Central memory CD4-positive, alpha-beta T cell (primary cell): ENCODE measurements around the gene DTWD2.
"Not testable (repeated sequence)": the region's sequence is repeated elsewhere in the genome, so short reads cannot be mapped to it uniquely, and the experiment has no call there.

Source experiments
- DNase-seq: peaks from one replicate; pipeline ENCODE4 v3.0.0; 2022
- total RNA-seq, 3 experiments: gene quantifications; one replicate each; lab custom pipeline; 2026; lab: John Stamatoyannopoulos, UW

DTWD2 gene
- 7.1 to 15.0 (median 8.1) reads per million in 3 experiments for total RNA-seq

- peak; percentile 93 for DNase-seq
Observed at GRCh38 chr5:118987988-118988865, at the start of gene DTWD2. TSS of gene DTWD2 (minus strand) at chr5:118988547. CDS start at chr5:118988511, 36 bp downstream.

GRCh38 chr5:119037496-119038215, 49.3 kb upstream of the DTWD2 start:
- no peak for DNase-seq

- no peak for DNase-seq
Observed at GRCh38 chr5:119036101-119036762, 47.9 kb upstream of the DTWD2 start.

- no peak for DNase-seq
Observed at GRCh38 chr5:119033135-119033534, 44.8 kb upstream of the DTWD2 start.

GRCh38 chr5:119032656-119033055, 44.3 kb upstream of the DTWD2 start:
- DNase-seq: no peak

GRCh38 chr5:119031905-119032304, 43.6 kb upstream of the DTWD2 start:
- no peak for DNase-seq

GRCh38 chr5:119031011-119031886, 42.9 kb upstream of the DTWD2 start:
- DNase-seq: no peak

- DNase-seq: no peak
Observed at GRCh38 chr5:119028575-119028974, 40.2 kb upstream of the DTWD2 start.

- no peak for DNase-seq
Observed at GRCh38 chr5:119022773-119023172, 34.4 kb upstream of the DTWD2 start.

- peak; percentile 28 for DNase-seq
Observed at GRCh38 chr5:119022017-119022745, 33.8 kb upstream of the DTWD2 start.

GRCh38 chr5:119021149-119021732, 32.9 kb upstream of the DTWD2 start:
- no peak for DNase-seq

GRCh38 chr5:119019949-119020348, 31.6 kb upstream of the DTWD2 start:
- no peak for DNase-seq

GRCh38 chr5:119019501-119019900, 31.2 kb upstream of the DTWD2 start:
- no peak for DNase-seq

GRCh38 chr5:119017994-119018393, 29.6 kb upstream of the DTWD2 start:
- DNase-seq: no peak

GRCh38 chr5:119016125-119016774, 27.9 kb upstream of the DTWD2 start:
- no peak for DNase-seq

- no peak for DNase-seq
Observed at GRCh38 chr5:119011186-119011585, 22.8 kb upstream of the DTWD2 start.

- no peak for DNase-seq
Observed at GRCh38 chr5:119010206-119010605, 21.9 kb upstream of the DTWD2 start.

- DNase-seq: no peak
Observed at GRCh38 chr5:119009131-119009530, 20.8 kb upstream of the DTWD2 start.

- DNase-seq: no peak
Observed at GRCh38 chr5:118999696-119000095, 11.3 kb upstream of the DTWD2 start.

- not testable (repeated sequence) for DNase-seq
Observed at GRCh38 chr5:118998861-118999260, 10.5 kb upstream of the DTWD2 start.

- no peak for DNase-seq
Observed at GRCh38 chr5:118996098-118996497, 7.8 kb upstream of the DTWD2 start.
